Smooth muscle cell (in vitro differentiated cells): ENCODE results near the gene RANBP3. TPM values are rescaled to one million over a fixed set of nuclear protein-coding genes. Genes with fewer than 3 reads are reported as not detected.

Experiments
- DNase-seq: peaks from one replicate; lab custom pipeline; 2025; ENCODE audit not compliant: unreplicated experiment; lab: John Stamatoyannopoulos, UW
- H2AFZ ChIP-seq: fragments of 200-600 bp; sonication (generic); 2 replicates; pipeline ENCODE4 v1.6.0; 2016; ENCODE audit warnings: antibody characterized with exemption, low read depth, mild to moderate bottlenecking
- H3F3A ChIP-seq: fragments of 200-600 bp; sonication (generic); 2 replicates; pipeline ENCODE4 v1.6.0; 2017; ENCODE audit warnings: antibody characterized with exemption, low read depth
- H3K27ac ChIP-seq: fragments of 200-600 bp; sonication (generic); 2 replicates; pipeline ENCODE4 v1.5.1; 2016; ENCODE audit warnings: low read depth, mild to moderate bottlenecking
- H3K27me3 ChIP-seq: fragments of 200-600 bp; sonication (generic); 2 replicates; pipeline ENCODE4 v1.6.1; 2016; ENCODE audit warnings: low read depth, mild to moderate bottlenecking
- H3K36me3 ChIP-seq: fragments of 200-600 bp; sonication (generic); 2 replicates; pipeline ENCODE4 v1.5.1; 2016; ENCODE audit warnings: low read depth
- H3K4me1 ChIP-seq: fragments of 200-600 bp; sonication (generic); 2 replicates; pipeline ENCODE4 v1.5.1; 2016; ENCODE audit warnings: low read depth
- H3K4me2 ChIP-seq: fragments of 200-600 bp; sonication (generic); 2 replicates; pipeline ENCODE4 v1.6.0; 2016; ENCODE audit warnings: mild to moderate bottlenecking
- H3K4me3 ChIP-seq: fragments of 200-600 bp; sonication (generic); 2 replicates; pipeline ENCODE4 v1.5.1; 2016; ENCODE audit warnings: mild to moderate bottlenecking
- H3K79me2 ChIP-seq: fragments of 200-600 bp; sonication (generic); 2 replicates; pipeline ENCODE4 v1.6.0; 2016; ENCODE audit warnings: low read depth, mild to moderate bottlenecking
- H3K9ac ChIP-seq: fragments of 200-600 bp; sonication (generic); 2 replicates; pipeline ENCODE4 v1.6.0; 2016; ENCODE audit warnings: low read depth
- H3K9me3 ChIP-seq: fragments of 200-600 bp; sonication (generic); replicated peaks from 2 replicates; pipeline ENCODE4 v1.5.1; 2016; ENCODE audit warnings: low read depth
- H4K20me1 ChIP-seq: fragments of 200-600 bp; sonication (generic); 2 replicates; pipeline ENCODE4 v1.6.0; 2016; ENCODE audit warnings: low read depth
- CTCF ChIP-seq: fragments of 200-600 bp; sonication (generic); IDR thresholded peaks from 2 replicates; pipeline ENCODE4 v1.5.1; 2017; ENCODE audit warnings: borderline replicate concordance, mild to moderate bottlenecking, antibody characterized with exemption; ENCODE audit not compliant: insufficient read depth, poor library complexity, severe bottlenecking
- WGBS: methylation state at CpG from one replicate; pipeline ENCODE4 v1.1.7; 2016; ENCODE audit warnings: low lambda C conversion rate; 5-methylcytosine and 5-hydroxymethylcytosine counted together
- polyA plus RNA-seq: library from polyadenylated mRNA; unstranded; fragments of >200 nt; fragmentation: Nextera tagmentation; extraction: Ambion mirVana; gene quantifications from 2 replicates; pipeline ENCODE4 v1.2.1, GENCODE V29; 2016
- total RNA-seq: library from RNA; depleted of rRNA; stranded (reverse); fragments of >200 nt; gene quantifications from 2 replicates; pipeline ENCODE4 v1.2.3, GENCODE V29; 2014

RANBP3 gene
- total and polyA plus RNA-seq, 2 experiments from 2014 or later: 13.4 to 65.8 TPM

- Histone ChIP-seq H3K9ac (no peak overlapping the region), H3K4me3 (no peak overlapping the region), H3K36me3 (no peaks in the 10 kb centered on the region), H3K4me2 (no peak overlapping the region), H3F3A (no peaks in the 10 kb centered on the region), H3K27me3 (no peaks in the 10 kb centered on the region), H3K9me3 (no peaks in the 10 kb centered on the region), H2AFZ (no peak overlapping the region), H3K79me2 (no peaks in the 10 kb centered on the region), H3K4me1 (no peaks in the 10 kb centered on the region), H4K20me1 (no peaks in the 10 kb centered on the region), H3K27ac (no peak overlapping the region)
- no peak for TF ChIP-seq CTCF
- no peak for DNase-seq
- WGBS: 97% methylated on average over 29 of the region's 29 CpGs
Observed at GRCh38 chr19:5994405-5995165, 16.6 kb upstream of the RANBP3 start.

- H3K79me2 ChIP-seq: no peaks in the 10 kb centered on the region
- H3K4me1 ChIP-seq: no peaks in the 10 kb centered on the region
- H4K20me1 ChIP-seq: no peaks in the 10 kb centered on the region
- DNase-seq: no peak
- H2AFZ ChIP-seq: no peak overlapping the region
- no peak overlapping the region for H3K9ac ChIP-seq
- H3K9me3 ChIP-seq: no peaks in the 10 kb centered on the region
- no peaks in the 10 kb centered on the region for H3K27me3 ChIP-seq
- H3K27ac ChIP-seq: no peak overlapping the region
- H3F3A ChIP-seq: no peaks in the 10 kb centered on the region
- TF ChIP-seq CTCF: no peak
- 87% methylated on average over 30 of the region's 30 CpGs for WGBS
- H3K4me2 ChIP-seq: no peak overlapping the region
- no peak overlapping the region for H3K4me3 ChIP-seq
- H3K36me3 ChIP-seq: no peaks in the 10 kb centered on the region
Observed at GRCh38 chr19:5993648-5994358, 15.9 kb upstream of the RANBP3 start.

GRCh38 chr19:5993201-5993600 lies 15.3 kb upstream of the RANBP3 start:
- Histone ChIP-seq H3K27ac (no peak overlapping the region), H3K36me3 (no peaks in the 10 kb centered on the region), H2AFZ (no peak overlapping the region), H3K9ac (no peak overlapping the region), H4K20me1 (no peaks in the 10 kb centered on the region), H3K9me3 (no peaks in the 10 kb centered on the region), H3F3A (no peaks in the 10 kb centered on the region), H3K27me3 (no peaks in the 10 kb centered on the region), H3K79me2 (no peaks in the 10 kb centered on the region), H3K4me2 (no peak overlapping the region), H3K4me1 (no peaks in the 10 kb centered on the region), H3K4me3 (no peak overlapping the region)
- 95% methylated on average over 13 of the region's 13 CpGs for WGBS
- no peak for TF ChIP-seq CTCF
- no peak for DNase-seq
